Testis (tissue), 2 donors: ENCODE data around the gene ASIC2.

Experiments used
- CTCF ChIP-seq, 3 experiments: fragments of 450-650 bp in 2 of 3; fragments of 200-600 bp in 1 of 3; sonication (generic) in 1 of 3; IDR thresholded peaks; one replicate each; pipeline ENCODE4 v1.5.1; 2016 to 2019; ENCODE audit warnings: antibody characterized with exemption in 3 of 3, mild to moderate bottlenecking in 2 of 3, moderate library complexity in 1 of 3
- POLR2A ChIP-seq: fragments of 450-650 bp; IDR thresholded peaks from one replicate; pipeline ENCODE4 v1.6.1; 2017; ENCODE audit warnings: antibody characterized with exemption, mild to moderate bottlenecking, moderate library complexity

GRCh38 chr17:33120103-33120502 lies 173.0 kb downstream of the ASIC2 start:
- no peak for TF ChIP-seq CTCF (IDR thresholded peaks at IDR 0.05)
- no peak for TF ChIP-seq POLR2A
